Measurements from ENCODE around the gene CPTP.

CPTP gene

DNA sequence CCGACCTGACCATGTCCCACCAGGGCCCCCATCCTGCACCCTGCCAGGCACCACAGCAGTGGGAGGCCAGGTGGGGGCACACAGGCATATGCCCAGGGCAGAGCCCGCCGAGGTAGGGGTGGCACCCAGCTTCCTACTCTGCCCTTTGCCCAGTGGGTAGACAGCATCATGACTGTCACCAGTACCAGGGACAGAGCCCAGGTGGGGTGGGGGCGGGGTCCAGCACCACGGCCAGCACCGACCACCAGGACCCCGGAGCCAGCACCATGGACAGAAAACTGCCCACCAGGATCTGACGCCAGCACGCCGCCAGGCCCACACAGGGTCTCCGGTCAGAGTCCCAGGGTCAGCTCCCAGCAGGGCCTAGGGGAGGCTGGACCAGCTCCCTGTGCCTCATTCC, 10.2 kb downstream of the CPTP start:
- DNase-seq (ENCODE audit: low read depth, low spot score), result no peak

DNA sequence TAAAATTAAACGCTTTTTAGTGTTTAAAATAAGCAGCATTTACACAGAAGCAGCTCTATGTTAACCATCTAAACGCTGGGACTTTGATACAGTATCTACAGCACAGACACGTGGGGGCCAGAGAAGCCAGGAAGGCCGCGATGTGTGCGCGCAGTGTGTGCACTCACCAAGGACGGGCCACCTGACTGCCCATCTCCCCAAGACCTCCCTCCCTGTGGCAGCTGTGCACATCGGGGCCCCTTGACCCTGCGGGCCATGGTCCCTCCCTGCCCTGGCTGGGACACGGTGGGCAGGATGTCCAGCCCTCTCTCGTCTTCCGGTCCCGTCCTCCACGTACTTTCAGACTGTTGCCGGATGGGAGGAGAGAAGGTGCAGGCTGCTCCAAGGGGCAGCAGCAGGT, 10.7 kb downstream of the CPTP start:
- DNase-seq (ENCODE audit: low read depth, low spot score), result no peak

DNA sequence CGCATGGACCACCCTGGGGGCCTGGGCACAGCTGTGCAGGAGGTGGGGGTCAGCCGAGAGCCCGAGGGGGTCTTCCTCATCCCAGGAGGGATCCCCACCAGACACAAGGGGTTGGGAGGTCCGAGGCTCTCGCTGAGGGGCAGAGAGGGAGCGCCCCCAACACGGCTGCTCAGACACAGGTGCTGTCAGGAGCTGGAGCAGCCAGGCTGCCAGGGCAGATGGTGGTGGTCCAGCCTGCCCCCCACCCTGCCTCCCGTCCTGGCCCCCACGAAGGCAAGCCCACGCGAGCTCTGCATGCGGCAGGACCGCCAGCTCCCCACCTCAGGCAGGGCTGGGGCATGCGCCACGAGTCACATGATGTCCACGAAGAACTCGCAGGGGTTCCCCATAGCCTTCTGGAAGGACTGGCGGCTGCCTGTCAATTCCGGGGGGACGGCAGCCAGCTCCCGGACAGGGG, 11.2 kb downstream of the CPTP start:
- no peak for DNase-seq (ENCODE audit: low read depth, low spot score)

DNA sequence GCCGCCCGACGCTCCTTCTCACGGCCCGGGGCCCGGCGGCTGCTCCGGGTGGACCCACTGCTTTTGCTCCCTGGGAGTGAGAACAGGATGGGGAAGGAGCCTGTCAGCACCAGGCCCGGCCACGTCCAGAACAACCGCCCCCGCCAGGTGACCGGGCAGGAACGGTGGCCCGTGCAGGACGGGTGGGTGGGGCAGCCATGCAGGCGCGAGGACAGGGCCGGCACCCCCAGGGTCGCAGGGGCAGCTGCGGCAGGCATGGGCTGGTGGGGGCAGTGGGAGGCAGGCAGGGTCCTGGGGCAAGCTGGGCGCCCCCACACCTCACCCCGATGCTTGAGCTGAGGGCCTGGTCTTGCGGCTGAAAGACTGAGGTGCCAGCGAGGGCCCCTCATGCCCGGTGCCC, 11.8 kb downstream of the CPTP start:
- DNase-seq (ENCODE audit: low read depth, low spot score), result no peak

DNA sequence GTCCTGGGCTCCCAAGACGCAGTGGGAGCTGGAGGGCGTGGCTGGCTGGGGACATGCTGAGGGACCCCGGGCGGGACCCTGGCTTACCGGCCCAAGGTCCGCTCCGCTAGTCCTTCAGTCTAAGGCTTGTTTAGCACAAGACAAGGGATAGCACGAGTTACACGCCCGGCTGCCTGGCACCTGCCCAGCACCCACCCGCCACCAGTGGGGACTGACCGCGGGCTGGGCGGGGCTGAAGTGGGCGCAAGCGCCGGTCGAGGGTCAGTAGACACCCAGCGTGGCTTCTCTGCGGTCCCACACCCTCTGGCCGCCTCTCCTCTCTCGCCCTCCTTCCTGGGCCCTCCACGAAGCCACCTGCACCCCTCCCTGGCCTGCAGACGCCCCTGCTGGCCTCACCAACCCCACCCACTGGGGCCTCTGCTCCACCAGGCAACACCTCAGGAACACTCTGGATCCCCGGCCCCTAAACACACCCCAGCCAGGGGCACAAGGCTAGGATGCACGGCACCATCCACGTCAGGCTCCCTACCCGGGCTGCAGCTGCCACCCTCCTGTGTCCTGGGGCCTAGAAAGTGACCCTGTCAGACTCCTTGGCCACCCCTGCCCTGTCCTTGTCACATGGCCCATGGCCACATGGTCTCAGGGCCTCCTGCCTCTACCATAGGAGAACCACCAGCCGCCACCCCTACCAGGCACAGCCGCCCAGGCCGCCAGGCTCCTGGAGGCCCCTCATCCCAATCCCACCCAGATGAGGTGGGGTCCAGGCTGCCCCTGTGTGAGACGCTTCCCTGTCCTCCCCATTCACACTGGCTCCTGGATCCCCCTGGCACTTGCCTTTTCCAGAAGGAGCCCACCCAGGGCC, 12.6 kb downstream of the CPTP start:
- DNase-seq (ENCODE audit: low read depth, low spot score), result no peak

DNA sequence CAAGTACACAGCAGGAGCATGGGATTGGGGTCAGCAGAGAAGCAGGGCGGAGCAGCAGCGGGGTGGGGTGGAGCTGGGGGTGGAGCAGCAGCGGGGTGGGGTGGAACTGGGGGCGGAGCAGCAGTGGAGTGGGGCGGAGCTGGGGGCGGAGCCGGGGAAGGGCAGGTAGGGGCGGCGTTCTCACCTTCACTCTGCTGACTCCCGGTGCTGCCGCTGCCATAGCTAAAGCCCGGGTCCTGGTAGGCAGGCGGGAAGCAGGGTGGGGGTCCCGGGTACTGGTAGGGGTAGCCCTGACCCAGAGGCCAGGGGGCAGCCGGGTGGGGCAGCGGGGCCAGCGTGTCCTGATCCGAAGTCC, 13.2 kb downstream of the CPTP start:
- DNase-seq (ENCODE audit: low read depth, low spot score), result no peak

DNA sequence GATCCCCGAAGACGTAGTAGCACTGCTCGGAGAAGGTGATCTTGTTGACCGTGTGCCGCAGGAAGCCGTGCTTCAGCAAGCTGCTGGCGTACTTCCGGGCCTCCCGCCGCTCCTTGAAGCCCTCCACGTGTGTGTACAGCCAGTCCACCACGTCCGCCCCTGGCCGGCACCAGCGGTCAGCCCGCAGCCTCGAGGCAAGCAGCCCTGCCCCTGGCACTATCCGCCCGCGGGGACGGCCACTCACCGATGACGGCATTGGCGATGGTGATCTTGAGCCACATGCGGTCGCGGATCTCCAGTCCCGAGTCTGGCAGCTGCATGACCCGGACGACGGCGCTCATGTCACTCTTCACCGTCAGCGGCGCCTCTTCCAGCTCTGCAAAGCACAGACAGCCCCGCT, 13.7 kb downstream of the CPTP start:
- DNase-seq (ENCODE audit: low read depth, low spot score), result no peak

DNA sequence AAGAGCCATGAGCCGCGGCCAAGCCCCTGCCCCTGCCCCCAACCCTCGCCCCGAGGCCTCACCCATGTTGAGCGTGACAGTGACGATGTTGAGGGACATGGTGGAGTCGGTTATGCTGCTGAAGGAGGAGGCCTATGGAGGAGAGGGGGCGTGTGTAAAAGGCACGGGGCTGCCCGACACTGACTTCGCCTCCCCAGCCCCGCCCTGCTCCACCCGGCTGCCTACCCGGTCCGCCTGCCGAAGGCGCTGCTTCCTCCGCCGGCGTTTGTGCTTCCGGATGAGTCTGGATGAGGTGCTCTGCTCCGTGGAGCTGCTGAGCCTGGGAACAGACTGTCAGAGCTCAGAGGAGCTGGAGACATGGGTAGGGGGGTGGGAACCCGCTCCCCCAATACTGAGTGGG, 15.6 kb downstream of the CPTP start:
- no peak for DNase-seq (ENCODE audit: low read depth, low spot score)

DNA sequence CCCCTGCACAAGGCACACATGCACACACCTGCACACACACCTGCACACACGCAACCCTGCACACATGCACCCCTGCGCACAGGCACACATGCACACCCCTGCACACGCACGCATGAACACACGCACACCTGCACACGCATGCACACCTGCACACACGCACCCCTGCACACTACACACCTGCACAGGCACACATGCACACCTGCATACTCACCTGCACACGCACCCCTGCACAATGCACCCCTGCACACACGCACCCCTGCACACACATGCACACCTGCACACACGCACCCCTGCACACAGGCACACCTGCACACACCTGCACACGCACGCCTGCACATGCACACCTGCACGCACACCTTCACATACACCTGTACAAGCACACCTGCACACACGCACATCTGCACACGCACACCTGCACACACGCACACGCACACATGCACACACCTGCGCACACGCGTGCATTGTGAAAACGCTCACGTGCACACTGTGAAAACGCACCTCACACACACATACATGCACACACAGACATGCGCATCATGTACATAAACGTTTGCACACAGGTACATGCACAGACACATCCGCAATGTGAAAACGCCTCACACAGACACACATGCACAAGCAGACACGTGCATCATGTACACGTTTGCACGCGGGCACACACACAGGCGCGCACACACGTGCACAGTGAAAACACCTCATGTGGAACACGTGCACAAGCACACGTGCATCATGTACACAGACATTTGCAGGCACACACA, 16.4 kb downstream of the CPTP start:
- DNase-seq (ENCODE audit: low read depth, low spot score), result no peak

DNA sequence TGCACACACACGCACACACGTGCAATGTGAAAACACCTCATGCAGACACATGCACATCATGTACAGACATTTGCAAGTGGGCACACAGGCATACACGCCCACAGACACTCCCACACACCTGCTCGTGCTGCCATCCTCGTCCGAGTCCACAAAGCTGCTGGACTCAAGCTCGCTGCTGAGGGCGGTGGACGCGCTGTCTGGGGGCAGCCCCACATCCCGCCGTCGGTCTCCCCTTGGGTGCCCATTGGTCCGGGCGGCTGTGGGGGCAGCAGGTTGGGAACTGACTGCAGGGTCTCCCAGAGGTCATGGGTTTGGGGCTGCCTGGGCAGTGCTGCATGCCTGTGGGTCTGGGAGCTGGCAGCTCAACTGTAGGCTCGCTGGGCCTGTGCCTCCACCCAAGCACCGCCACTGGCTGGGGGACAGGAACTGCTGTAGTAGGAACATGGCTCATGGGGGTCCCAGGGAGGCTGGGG, 17.0 kb downstream of the CPTP start:
- DNase-seq (ENCODE audit: low read depth, low spot score), result no peak

DNA sequence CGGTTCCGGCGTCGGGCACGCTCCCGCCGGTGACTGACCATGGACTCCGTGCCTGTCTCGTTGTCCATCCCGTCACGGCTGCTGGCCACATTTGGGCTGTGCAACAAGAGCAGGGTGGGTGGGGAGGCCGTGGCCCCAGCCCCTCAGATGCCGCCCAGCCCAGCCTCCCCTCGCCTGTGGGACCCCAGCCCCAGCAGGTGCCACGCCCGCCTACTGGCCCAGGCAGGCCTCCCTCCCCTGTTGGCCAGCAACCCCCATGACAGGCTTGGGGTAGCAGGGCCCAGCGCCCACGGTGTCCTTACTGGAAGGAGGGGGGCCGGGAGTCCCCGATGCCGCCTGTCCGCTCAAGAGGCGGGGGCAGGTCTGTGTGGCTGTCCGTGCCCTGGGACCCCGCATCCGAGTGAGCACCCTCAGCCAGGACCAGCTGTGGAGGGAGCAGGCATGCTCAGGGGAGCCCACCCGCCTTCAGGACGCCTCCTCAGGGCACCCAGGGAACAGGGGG, 17.5 kb downstream of the CPTP start:
- DNase-seq (ENCODE audit: low read depth, low spot score), result no peak

DNA sequence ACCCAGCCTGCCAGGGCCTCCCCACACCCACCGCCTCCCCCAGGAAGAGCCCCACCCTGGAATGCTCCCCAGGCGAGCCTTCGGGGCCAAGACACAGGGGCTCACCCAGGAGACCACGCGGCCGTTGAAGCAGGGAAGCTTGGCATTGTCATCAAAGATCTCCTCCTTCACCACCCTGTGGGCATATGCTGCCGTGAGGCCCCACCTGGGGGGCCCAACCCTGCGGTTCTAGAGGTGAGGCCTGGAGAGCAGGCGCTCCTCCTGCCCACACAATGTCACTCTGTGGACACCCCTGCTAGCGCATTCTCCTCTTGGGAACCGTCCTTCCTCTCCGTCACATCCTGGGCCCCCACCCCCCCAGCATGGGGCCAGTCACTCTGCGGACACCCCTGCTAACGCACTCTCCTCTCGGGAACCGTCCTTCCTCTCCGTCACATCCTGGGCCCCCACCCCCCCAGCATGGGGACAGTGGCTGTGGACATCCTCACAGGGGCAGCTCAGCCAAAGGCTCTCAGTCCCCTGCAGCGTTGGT, 18.0 kb downstream of the CPTP start:
- DNase-seq (ENCODE audit: low read depth, low spot score), result no peak

DNA sequence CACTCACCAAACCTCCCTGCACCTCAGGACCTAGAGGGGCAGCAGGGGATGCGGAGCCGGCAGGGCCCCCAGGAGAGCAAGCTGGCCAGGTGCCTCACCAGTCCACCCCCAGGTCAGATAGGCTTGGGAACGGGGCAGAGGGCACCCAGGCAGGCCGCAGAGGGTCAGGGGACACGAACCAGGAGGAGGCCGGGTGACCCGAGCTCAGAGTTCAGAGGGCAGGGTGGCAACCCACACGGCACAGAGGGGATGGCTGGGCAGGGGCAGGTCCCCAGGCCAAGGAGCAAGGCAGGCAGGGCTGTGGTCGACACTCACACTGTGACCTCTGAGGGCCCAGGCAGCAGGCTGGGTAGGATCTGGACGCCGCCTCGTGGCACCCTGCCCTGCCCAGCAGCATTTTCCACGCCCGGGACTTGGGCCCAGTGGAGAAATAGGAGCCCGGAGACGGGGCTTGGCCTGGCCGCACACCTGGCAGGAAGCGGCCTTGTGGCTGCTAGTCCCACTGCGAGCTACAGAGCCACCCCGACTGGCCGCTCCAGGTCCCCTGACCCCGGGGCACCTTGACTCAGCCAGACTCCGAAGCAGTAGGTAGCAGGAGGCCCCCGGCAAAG, 19.3 kb downstream of the CPTP start:
- DNase-seq (ENCODE audit: low read depth, low spot score), result no peak

DNA sequence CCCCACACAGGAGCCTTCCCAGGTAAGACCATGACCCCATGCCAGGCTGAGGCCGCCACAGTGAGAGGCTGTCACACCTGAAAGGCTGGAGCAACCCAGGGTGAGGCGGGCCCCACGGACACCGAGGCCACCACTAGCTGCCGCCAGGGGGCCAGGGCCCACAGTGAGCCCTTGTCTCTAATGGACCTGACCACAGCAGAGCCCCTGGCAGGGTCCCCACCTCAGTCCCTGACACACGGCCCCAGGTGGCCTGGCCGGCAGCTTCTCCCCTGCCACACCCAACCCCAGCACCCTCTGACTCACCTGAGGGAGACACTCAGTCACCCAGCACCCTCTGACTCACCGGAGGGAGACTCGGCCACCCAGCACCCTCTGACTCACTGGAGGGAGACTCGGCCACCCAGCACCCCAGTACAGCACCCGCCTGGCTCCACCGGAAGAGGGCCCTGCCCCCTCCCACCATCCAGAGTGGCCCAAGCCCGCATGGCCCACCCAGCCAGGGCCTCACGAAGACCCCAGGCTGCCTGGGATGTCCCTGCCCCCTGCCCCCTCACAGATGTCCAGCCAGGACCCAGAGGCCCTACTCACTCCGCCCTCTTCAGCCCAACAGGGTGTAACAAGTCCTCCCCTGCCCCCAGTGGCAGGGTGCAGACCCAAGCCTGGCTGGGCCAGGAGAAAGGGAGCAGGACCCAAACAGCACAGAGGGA, 20.2 kb downstream of the CPTP start:
- DNase-seq (ENCODE audit: low read depth, low spot score), result peak; percentile 64

DNA sequence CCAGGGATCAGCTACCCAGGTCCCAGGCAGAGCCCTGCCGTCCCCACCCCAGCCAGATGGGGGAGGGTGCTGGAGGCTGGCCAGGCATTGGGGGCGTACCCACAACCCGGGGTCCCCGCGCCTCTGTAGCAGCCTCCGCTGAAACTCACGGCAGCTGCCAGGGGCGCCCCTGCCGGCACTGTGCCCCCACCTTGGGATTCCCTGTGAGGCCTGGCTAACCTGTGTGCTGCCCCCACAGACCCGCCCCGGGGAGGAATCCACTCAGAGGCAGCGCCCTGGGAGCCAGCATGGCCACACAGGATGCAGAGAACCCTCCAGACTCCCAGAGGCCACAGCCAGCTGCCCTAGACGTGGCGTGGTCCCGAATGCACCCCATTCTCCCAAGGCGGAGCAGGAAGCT, 20.8 kb downstream of the CPTP start:
- no peak for DNase-seq (ENCODE audit: low read depth, low spot score)

DNA sequence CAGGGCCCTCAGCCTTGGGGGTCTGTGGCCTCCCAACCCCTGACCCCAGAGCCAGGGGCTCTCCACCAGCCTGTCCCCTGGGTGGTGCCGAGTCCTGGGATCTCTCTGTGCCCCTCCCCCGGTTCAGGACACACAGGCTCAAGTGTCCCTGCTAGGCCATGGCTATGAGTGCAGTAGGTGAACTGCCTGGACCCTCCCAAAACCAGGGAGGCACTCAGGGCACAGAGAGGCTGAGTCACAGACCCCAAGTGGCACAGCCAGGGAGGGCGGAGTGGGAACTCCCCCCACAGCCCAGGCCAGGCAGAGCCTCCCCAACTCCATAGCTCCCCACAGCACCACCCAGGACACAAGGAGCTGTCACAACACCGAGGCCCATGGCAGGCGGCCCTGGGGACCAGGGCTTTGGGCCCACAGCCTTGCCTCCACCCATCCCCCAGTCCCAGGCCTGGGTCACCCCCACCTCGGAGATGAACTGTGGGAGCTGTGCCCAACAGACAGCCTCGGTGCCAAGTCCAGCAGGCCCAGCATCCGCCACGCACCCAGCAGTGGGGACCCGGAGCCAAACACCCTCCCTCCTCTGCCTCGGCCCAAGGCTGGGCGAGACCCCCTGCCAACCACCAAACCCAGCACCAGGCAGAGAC, 21.4 kb downstream of the CPTP start:
- no peak for DNase-seq (ENCODE audit: low read depth, low spot score)

DNA sequence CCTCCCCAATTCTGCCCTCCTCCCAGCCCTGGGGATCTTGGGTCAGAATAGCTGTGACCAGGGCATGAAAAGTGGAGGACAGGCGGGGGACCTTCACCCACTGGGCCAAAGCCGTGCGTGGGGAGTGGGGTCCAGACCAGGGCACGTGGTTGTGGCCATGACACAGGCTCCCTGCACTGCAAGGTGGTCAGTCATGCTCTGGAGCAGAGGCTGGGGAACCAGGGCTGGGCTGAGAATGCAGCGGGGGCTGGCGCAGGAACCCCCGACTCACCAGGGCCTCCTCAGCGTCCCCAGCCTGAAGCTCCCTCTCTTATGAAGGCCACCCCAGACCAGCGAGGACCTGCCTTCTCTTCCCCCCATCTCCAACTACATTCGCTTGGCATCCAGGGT, 21.9 kb downstream of the CPTP start:
- DNase-seq (ENCODE audit: low read depth, low spot score), result no peak

DNA sequence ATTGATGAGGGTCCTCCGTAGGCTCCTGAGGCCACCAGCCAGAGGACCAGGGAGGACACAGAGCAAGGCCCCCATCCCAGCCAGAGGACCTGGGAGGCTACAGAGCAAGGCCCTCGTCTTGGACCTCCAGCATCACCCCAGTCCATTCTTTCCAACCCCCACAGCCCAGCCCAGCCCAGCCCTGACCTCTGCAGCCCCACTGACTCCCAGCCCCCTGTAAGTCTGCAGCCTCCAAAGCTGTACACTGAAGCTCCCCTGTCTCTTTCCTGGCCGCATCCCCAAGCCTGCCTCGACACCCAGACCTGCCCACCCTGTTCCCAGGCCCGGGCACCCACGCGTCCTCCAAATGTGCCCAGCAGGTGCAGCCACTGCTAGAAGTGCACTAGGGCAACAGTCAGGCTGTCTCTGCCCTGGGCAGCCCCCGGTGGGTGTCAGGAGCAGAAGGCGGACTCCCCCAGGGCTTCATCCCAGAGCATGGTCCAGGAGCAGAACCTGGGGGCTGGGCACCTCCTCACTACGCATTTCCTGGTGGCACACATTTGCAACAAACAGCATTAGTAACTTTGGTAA, 22.5 kb downstream of the CPTP start:
- DNase-seq (ENCODE audit: low read depth, low spot score), result no peak

DNA sequence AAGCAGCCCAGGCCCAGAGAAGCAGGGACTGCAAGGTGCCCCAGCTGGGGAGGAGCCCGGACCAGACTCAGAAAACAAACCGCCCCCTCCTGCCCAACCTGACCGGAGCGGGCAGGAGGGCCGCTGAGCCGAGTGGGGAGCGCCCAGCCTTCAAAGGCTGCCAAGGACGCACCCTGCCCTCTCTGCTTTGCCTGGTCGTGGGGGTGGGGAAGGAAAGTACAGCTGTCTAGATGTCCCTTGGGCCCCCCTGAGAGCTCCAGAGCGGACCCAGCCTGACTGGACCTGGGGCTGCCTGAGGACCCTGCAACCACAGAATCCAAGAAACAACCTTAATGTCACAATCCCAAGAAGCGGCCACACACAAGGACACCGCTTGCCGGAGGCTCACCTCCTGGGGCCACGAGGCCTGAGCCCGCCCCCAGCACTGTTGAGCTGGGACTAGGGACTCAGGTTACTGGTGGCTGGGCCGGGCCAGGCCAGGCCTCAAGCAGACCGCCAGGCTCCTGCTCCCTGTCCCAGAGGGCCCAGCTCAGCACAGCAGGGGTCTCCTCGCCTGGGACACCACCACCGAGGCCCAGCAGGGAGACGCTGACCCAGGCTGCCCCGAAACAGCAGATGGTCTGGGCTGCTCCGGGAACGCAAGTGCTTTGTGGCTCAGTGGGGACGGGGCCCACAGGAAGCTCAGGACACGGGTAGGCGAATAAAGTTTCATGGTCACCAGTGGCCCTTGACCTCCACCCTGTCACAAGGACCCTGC, 23.2 kb downstream of the CPTP start:
- DNase-seq (ENCODE audit: low read depth, low spot score), result peak; percentile 57
